K562 (cell line): ENCODE measurements around the gene HLA-DOA. TPM values are rescaled to one million over a fixed set of nuclear protein-coding genes. Genes with fewer than 3 reads are reported as not detected.

Experiments used
- CREB1 ChIP-seq, 2 experiments: sonication (generic) in 1 of 2; formaldehyde crosslinking in 1 of 2; IDR thresholded peaks; 2 replicates each; pipeline versions ENCODE4 v1.6.1 to v1.8.0; 2012 to 2022; ENCODE audit warnings: inconsistent platforms in 1 of 2, mild to moderate bottlenecking in 1 of 2, missing genetic modification reagents in 1 of 2, moderate library complexity in 1 of 2
- EHMT2 ChIP-seq: fragments of 450-650 bp; IDR thresholded peaks from 2 replicates; pipeline ENCODE4 v1.6.1; 2018; ENCODE audit warnings: antibody characterized with exemption
- ETV6 ChIP-seq, 3 experiments: fragments of 150-350 bp in 1 of 3; sonication (generic) in 1 of 3; formaldehyde crosslinking in 1 of 3; IDR thresholded peaks; 2 replicates each; pipeline versions ENCODE4 v1.6.1 to v1.8.0; 2014 to 2022; ENCODE audit warnings: borderline replicate concordance in 2 of 3, low read depth in 2 of 3, antibody characterized with exemption in 1 of 3, low read length in 1 of 3, mild to moderate bottlenecking in 1 of 3, missing genetic modification reagents in 1 of 3
- FOXA1 ChIP-seq: fragments of 450-650 bp; IDR thresholded peaks from 2 replicates; pipeline ENCODE4 v1.6.1; 2016; ENCODE audit warnings: mild to moderate bottlenecking, borderline replicate concordance
- FUS ChIP-seq: fragments of 200-400 bp; formaldehyde crosslinking; optimal IDR thresholded peaks from 2 replicates; pipeline ENCODE3; 2017; ENCODE audit warnings: low read depth, low read length
- GATAD2A ChIP-seq: fragments of 450-650 bp; IDR thresholded peaks from 2 replicates; pipeline ENCODE4 v1.6.1; 2017
- ILK ChIP-seq: fragments of 450-650 bp; IDR thresholded peaks from 2 replicates; pipeline ENCODE4 v1.6.1; 2016; ENCODE audit warnings: missing genetic modification characterization, low read depth, mild to moderate bottlenecking, missing compliant biosample characterization, moderate library complexity, borderline replicate concordance
- MED1 ChIP-seq: sonication (generic); formaldehyde crosslinking; IDR thresholded peaks from 2 replicates; pipeline ENCODE4 v1.8.1; 2023; ENCODE audit warnings: missing genetic modification reagents, borderline replicate concordance
- MTF1 ChIP-seq: fragments of 250-450 bp; sonication (Bioruptor Pico); IDR thresholded peaks from 2 replicates; pipeline ENCODE4 v1.9.0; 2021; ENCODE audit warnings: moderate library complexity, mild to moderate bottlenecking, inconsistent platforms, borderline replicate concordance
- POLR3A ChIP-seq: IDR thresholded peaks from 2 replicates; pipeline ENCODE4 v1.6.1; 2011; ENCODE audit warnings: borderline replicate concordance, mild to moderate bottlenecking, moderate library complexity; ENCODE audit not compliant: insufficient read length, insufficient read depth; ENCODE audit errors: extremely low read depth
- RBM15 ChIP-seq: fragments of 200-400 bp; formaldehyde crosslinking; IDR thresholded peaks from 2 replicates; pipeline ENCODE4 v1.6.1; 2018; ENCODE audit warnings: mild to moderate bottlenecking, low read length, moderate library complexity; ENCODE audit not compliant: insufficient read depth
- ZBTB17 ChIP-seq: fragments of 450-650 bp; formaldehyde crosslinking; IDR thresholded peaks from 2 replicates; pipeline ENCODE4 v1.4.0; 2020; ENCODE audit warnings: mild to moderate bottlenecking
- ZC3H8 ChIP-seq: fragments of 450-650 bp; IDR thresholded peaks from 2 replicates; pipeline ENCODE4 v1.6.1; 2017
- ZFP30 ChIP-seq: fragments of 250-450 bp; sonication (Bioruptor Pico); IDR thresholded peaks from 2 replicates; pipeline ENCODE4 v1.8.0; 2022; ENCODE audit warnings: moderate library complexity, mild to moderate bottlenecking, inconsistent platforms, borderline replicate concordance
- ZFP36 ChIP-seq: fragments of 150-350 bp; IDR thresholded peaks from 2 replicates; pipeline ENCODE4 v1.6.1; 2018; ENCODE audit warnings: low read length, low read depth; ENCODE audit not compliant: partially characterized antibody
- ZNF232 ChIP-seq: sonication (generic); formaldehyde crosslinking; IDR thresholded peaks from 2 replicates; pipeline ENCODE4 v1.8.0; 2022; ENCODE audit warnings: mild to moderate bottlenecking, missing genetic modification reagents
- ZNF263 ChIP-seq: sonication (generic); formaldehyde crosslinking; IDR thresholded peaks from 2 replicates; pipeline ENCODE4 v1.8.0; 2022; ENCODE audit warnings: mild to moderate bottlenecking, missing genetic modification reagents, borderline replicate concordance
- ZNF551 ChIP-seq: fragments of 250-450 bp; sonication (Bioruptor Pico); IDR thresholded peaks from 2 replicates; pipeline ENCODE4 v1.5.0; 2021; ENCODE audit warnings: mild to moderate bottlenecking, moderate library complexity
- ZNF57 ChIP-seq: fragments of 450-650 bp; formaldehyde crosslinking; IDR thresholded peaks from 2 replicates; pipeline ENCODE4 v1.4.0; 2020; ENCODE audit warnings: mild to moderate bottlenecking, moderate library complexity
- polyA plus RNA-seq, 8 experiments: library from polyadenylated mRNA; depleted of rRNA in 4 of 8; stranded (reverse) in 5 of 8; unstranded in 3 of 8; fragments of >200 nt; fragmentation: Nextera tagmentation in 2 of 8; fragmentation: Illumina TruSeq in 1 of 8; extraction: Ambion mirVana in 2 of 8; extraction: Trizol in 1 of 8; gene quantifications; 2 replicates each; pipeline versions ENCODE4 v1.2.1 to v1.2.3, GENCODE V29; 2011 to 2014; ENCODE audit warnings: inconsistent platforms in 1 of 8, missing spikeins in 1 of 8
- total RNA-seq, 7 experiments: library from RNA; depleted of rRNA in 6 of 7; stranded (reverse); fragments of >200 nt in 6 of 7; fragmentation: Illumina TruSeq in 2 of 7; extraction: Trizol in 2 of 7; gene quantifications; 2 replicates each; pipeline versions ENCODE4 v1.2.1 to v1.2.3, GENCODE V29; 2011 to 2021; ENCODE audit warnings: low replicate concordance in 1 of 7
- TF ChIP-seq, protein P1 (sequence below), 2 experiments: fragments of 450-650 bp; IDR thresholded peaks; 2 replicates each; pipeline ENCODE4 v1.6.1; 2018; ENCODE audit warnings: mild to moderate bottlenecking in 2 of 2, low read depth in 1 of 2; ENCODE audit not compliant: partially characterized antibody in 2 of 2
- TF ChIP-seq, protein P2 (sequence below): fragments of 250-450 bp; sonication (Bioruptor Pico); IDR thresholded peaks from 2 replicates; pipeline ENCODE4 v1.8.0; 2021; ENCODE audit warnings: mild to moderate bottlenecking, moderate library complexity
- TF ChIP-seq, protein P3 (sequence below): fragments of 250-450 bp; sonication (Bioruptor Pico); IDR thresholded peaks from 2 replicates; pipeline ENCODE4 v1.8.0; 2021; ENCODE audit warnings: moderate library complexity, mild to moderate bottlenecking, inconsistent platforms

Gene HLA-DOA
- total and polyA plus RNA-seq, 9 of the 15 experiments (the other 6 are each of a cell fraction or from before 2014, with no cell fraction given): 0.07 TPM; not detected in 8

DNA sequence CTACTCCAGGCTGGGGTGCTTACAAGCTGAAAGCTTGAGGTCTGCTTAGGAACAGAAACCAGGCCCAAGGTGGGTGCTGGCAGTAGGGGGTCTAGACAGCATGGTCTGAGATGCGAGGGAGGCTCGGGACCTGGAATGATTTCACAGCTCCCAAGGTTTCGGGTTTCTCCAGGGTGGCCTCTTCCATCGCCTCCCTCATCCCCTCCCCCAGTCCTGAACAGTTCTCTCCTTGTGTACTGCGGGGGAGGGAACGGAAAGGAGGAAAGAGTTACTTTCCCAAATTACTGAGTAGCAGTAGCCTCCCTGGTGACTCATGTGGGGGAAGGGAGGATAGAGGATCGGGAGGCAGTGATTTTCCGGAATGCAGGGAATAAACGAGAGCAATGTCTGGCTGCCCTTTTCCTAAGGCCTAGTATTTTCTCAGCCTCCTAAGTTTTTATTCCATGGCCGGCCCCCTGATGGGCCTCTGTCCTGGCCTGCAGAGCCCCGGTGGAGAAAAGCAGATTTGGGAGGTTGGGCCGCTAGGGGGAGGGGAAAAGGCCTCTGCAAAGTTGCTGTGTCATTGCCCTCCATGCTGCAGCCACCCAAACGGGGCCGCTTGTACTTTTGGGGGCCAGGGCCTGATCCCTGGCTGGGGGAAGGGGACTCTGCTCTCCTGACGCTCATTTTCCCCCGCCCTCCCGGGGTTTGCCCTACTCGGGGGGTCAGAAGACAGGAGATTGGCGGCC, 39.5 kb downstream of the HLA-DOA start (continued):
- TF ChIP-seq ZNF263: no peak
- TF ChIP-seq ZFP30 (CRISPR knock-in tag): no peak
- TF ChIP-seq ZC3H8: no peak
- TF ChIP-seq, protein P1, sequence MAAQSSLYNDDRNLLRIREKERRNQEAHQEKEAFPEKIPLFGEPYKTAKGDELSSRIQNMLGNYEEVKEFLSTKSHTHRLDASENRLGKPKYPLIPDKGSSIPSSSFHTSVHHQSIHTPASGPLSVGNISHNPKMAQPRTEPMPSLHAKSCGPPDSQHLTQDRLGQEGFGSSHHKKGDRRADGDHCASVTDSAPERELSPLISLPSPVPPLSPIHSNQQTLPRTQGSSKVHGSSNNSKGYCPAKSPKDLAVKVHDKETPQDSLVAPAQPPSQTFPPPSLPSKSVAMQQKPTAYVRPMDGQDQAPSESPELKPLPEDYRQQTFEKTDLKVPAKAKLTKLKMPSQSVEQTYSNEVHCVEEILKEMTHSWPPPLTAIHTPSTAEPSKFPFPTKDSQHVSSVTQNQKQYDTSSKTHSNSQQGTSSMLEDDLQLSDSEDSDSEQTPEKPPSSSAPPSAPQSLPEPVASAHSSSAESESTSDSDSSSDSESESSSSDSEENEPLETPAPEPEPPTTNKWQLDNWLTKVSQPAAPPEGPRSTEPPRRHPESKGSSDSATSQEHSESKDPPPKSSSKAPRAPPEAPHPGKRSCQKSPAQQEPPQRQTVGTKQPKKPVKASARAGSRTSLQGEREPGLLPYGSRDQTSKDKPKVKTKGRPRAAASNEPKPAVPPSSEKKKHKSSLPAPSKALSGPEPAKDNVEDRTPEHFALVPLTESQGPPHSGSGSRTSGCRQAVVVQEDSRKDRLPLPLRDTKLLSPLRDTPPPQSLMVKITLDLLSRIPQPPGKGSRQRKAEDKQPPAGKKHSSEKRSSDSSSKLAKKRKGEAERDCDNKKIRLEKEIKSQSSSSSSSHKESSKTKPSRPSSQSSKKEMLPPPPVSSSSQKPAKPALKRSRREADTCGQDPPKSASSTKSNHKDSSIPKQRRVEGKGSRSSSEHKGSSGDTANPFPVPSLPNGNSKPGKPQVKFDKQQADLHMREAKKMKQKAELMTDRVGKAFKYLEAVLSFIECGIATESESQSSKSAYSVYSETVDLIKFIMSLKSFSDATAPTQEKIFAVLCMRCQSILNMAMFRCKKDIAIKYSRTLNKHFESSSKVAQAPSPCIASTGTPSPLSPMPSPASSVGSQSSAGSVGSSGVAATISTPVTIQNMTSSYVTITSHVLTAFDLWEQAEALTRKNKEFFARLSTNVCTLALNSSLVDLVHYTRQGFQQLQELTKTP (IDR thresholded peaks at IDR 0.05; ENCODE audit: low read depth in 1 of 2, partially characterized antibody in 2 of 2): peak; percentile 78 to 82
- peak; percentile 20 to 39; a peak in 2 of 4 replicates for TF ChIP-seq ETV6 (IDR thresholded peaks at IDR 0.05; ENCODE audit: borderline replicate concordance in 1 of 2, low read depth in 2 of 2, low read length in 1 of 2)
- no peak; the same call in 1 of the 2 replicates for TF ChIP-seq ETV6 (CRISPR knock-in tag; IDR thresholded peaks at IDR 0.05; ENCODE audit: borderline replicate concordance)
- TF ChIP-seq EHMT2: no peak
- TF ChIP-seq ZNF232: no peak; the same call in 1 of the 2 replicates
- no peak for TF ChIP-seq FOXA1
- TF ChIP-seq POLR3A: no peak
- TF ChIP-seq FUS: no peak
- TF ChIP-seq, protein P2, sequence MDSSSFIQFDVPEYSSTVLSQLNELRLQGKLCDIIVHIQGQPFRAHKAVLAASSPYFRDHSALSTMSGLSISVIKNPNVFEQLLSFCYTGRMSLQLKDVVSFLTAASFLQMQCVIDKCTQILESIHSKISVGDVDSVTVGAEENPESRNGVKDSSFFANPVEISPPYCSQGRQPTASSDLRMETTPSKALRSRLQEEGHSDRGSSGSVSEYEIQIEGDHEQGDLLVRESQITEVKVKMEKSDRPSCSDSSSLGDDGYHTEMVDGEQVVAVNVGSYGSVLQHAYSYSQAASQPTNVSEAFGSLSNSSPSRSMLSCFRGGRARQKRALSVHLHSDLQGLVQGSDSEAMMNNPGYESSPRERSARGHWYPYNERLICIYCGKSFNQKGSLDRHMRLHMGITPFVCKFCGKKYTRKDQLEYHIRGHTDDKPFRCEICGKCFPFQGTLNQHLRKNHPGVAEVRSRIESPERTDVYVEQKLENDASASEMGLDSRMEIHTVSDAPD (CRISPR knock-in tag): 0 out of 2 replicates have a peak, but pooled peaks have one; percentile 13
- TF ChIP-seq, protein P3, sequence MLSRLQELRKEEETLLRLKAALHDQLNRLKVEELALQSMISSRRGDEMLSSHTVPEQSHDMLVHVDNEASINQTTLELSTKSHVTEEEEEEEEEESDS (CRISPR knock-in tag): no peak
- TF ChIP-seq GATAD2A: no peak
- no peak for TF ChIP-seq ZNF551 (CRISPR knock-in tag)
- TF ChIP-seq MTF1: no peak
- no peak for TF ChIP-seq ZFP36
- TF ChIP-seq ZBTB17 (CRISPR knock-in tag): peak; percentile 83; the same call in 1 of the 2 replicates
- no peak for TF ChIP-seq ILK (tag)
- no peak for TF ChIP-seq RBM15
- no peak for TF ChIP-seq MED1
- TF ChIP-seq CREB1 (IDR thresholded peaks at IDR 0.05): no peak
- TF ChIP-seq CREB1 (CRISPR knock-in tag; IDR thresholded peaks at IDR 0.05): no peak
- peak; percentile 59; the same call in 1 of the 2 replicates for TF ChIP-seq ZNF57 (CRISPR knock-in tag)
